SK-N-SH (cell line): ENCODE data around the gene ARHGAP42. TPM values are rescaled to one million over a fixed set of nuclear protein-coding genes. Genes with fewer than 3 reads are reported as not detected.

ENCODE experiments used
- CTCF ChIA-PET: fragments of 300-600, 350-600 bp; formaldehyde crosslinking; extraction: SDS; loops from one replicate; lab custom pipeline; 2021; lab: Yijun Ruan, JAX
- POLR2A ChIA-PET: fragments of 350-600 bp; sonication (Branson Sonifier 250); formaldehyde crosslinking; extraction: SDS; loops from one replicate; lab custom pipeline; 2020; ENCODE audit warnings: antibody characterized with exemption, inconsistent platforms; lab: Yijun Ruan, JAX
- DNase-seq: peaks from one replicate; pipeline ENCODE4 v3.0.0; 2012
- H2AFZ ChIP-seq: fragments of 200-600 bp; sonication (generic); 2 replicates; pipeline ENCODE4 v1.8.1; 2016; ENCODE audit warnings: antibody characterized with exemption, mild to moderate bottlenecking, low read depth
- H3F3A ChIP-seq: fragments of 200-600 bp; sonication (generic); replicated peaks from 2 replicates; pipeline ENCODE3; 2016; ENCODE audit warnings: antibody characterized with exemption, mild to moderate bottlenecking; ENCODE audit not compliant: insufficient read depth
- H3K27ac ChIP-seq, 2 experiments: fragments of 200-500 bp in 1 of 2; fragments of 200-600 bp in 1 of 2; sonication (Bioruptor generic) in 1 of 2; sonication (generic), shearing (Covaris generic) in 1 of 2; 2 replicates each; pipeline versions ENCODE4 v1.5.1 to v1.6.1; 2014 to 2016; ENCODE audit warnings: low read depth in 2 of 2, inconsistent platforms in 1 of 2, low read length in 1 of 2, mild to moderate bottlenecking in 1 of 2, mixed read lengths in 1 of 2
- H3K27me3 ChIP-seq: fragments of 200-600 bp; sonication (generic), shearing (Covaris generic); 2 replicates; pipeline ENCODE4 v1.6.1; 2016; ENCODE audit warnings: mixed run types; ENCODE audit not compliant: insufficient read depth
- H3K36me3 ChIP-seq, 2 experiments: fragments of 200-500 bp in 1 of 2; fragments of 200-600 bp in 1 of 2; sonication (Bioruptor generic) in 1 of 2; sonication (generic) in 1 of 2; replicated peaks in 1 of 2; 2 replicates each; pipeline versions ENCODE3 to v1.5.1; 2014 to 2016; ENCODE audit warnings: low read length in 1 of 2, mild to moderate bottlenecking in 1 of 2; ENCODE audit not compliant: insufficient read depth in 2 of 2, control insufficient read depth in 1 of 2
- H3K4me1 ChIP-seq, 2 experiments: fragments of 200-500 bp in 1 of 2; fragments of 200-600 bp in 1 of 2; sonication (Bioruptor generic) in 1 of 2; sonication (generic), shearing (Covaris generic) in 1 of 2; 2 replicates each; pipeline versions ENCODE4 v1.5.1 to v1.6.1; 2014 to 2016; ENCODE audit warnings: low read depth in 1 of 2, low read length in 1 of 2, mixed run types in 1 of 2; ENCODE audit not compliant: insufficient read depth in 2 of 2, control insufficient read depth in 1 of 2
- H3K4me2 ChIP-seq: fragments of 200-600 bp; sonication (generic), shearing (Covaris generic); 2 replicates; pipeline ENCODE4 v1.6.1; 2017; ENCODE audit warnings: mixed run types
- H3K4me3 ChIP-seq, 2 experiments: fragments of 200-500 bp in 1 of 2; fragments of 200-600 bp in 1 of 2; sonication (Bioruptor generic) in 1 of 2; sonication (generic), shearing (Covaris generic) in 1 of 2; 2 replicates each; pipeline versions ENCODE4 v1.5.1 to v1.8.1; 2014 to 2016; ENCODE audit warnings: low read depth in 2 of 2, inconsistent platforms in 1 of 2, low read length in 1 of 2, mild to moderate bottlenecking in 1 of 2, mixed read lengths in 1 of 2, moderate library complexity in 1 of 2
- H3K79me2 ChIP-seq: fragments of 200-600 bp; sonication (generic); 2 replicates; pipeline ENCODE4 v1.8.1; 2017; ENCODE audit warnings: mild to moderate bottlenecking; ENCODE audit not compliant: insufficient read depth
- H3K9ac ChIP-seq: fragments of 200-600 bp; sonication (generic); 2 replicates; pipeline ENCODE4 v1.6.1; 2017; ENCODE audit warnings: mixed run types
- H3K9me2 ChIP-seq: fragments of 200-600 bp; sonication (generic); 2 replicates; pipeline ENCODE4 v1.6.1; 2017; ENCODE audit warnings: mixed run types
- H3K9me3 ChIP-seq: fragments of 200-600 bp; sonication (generic); 2 replicates; pipeline ENCODE4 v1.6.1; 2017; ENCODE audit warnings: mixed run types, mild to moderate bottlenecking, moderate library complexity
- H4K20me1 ChIP-seq: fragments of 200-600 bp; sonication (generic); 2 replicates; pipeline ENCODE4 v1.6.1; 2017; ENCODE audit warnings: mild to moderate bottlenecking, mixed run types; ENCODE audit not compliant: insufficient read depth
- CHD2 ChIP-seq: fragments of 150-350 bp; IDR thresholded peaks from 2 replicates; pipeline ENCODE4 v1.6.1; 2018; ENCODE audit warnings: low read length; ENCODE audit not compliant: partially characterized antibody
- CTCF ChIP-seq: fragments of 200-600 bp; sonication (generic); IDR thresholded peaks from 2 replicates; pipeline ENCODE4 v1.6.1; 2017; ENCODE audit warnings: antibody characterized with exemption, mild to moderate bottlenecking, moderate library complexity
- ELF1 ChIP-seq: IDR thresholded peaks from 2 replicates; pipeline ENCODE4 v1.4.0; 2012
- GABPA ChIP-seq: IDR thresholded peaks from 2 replicates; pipeline ENCODE4 v1.4.0; 2012; ENCODE audit warnings: low read depth, mild to moderate bottlenecking
- IRF3 ChIP-seq: fragments of 150-350 bp; IDR thresholded peaks from 2 replicates; pipeline ENCODE4 v1.6.1; 2016; ENCODE audit warnings: mild to moderate bottlenecking, low read depth, low read length
- JUND ChIP-seq: IDR thresholded peaks from 2 replicates; pipeline ENCODE4 v1.4.0; 2012
- MAX ChIP-seq: IDR thresholded peaks from 2 replicates; pipeline ENCODE4 v1.4.0; 2012; ENCODE audit warnings: low read depth
- NFIC ChIP-seq: IDR thresholded peaks from 2 replicates; pipeline ENCODE4 v1.4.0; 2012; ENCODE audit warnings: borderline replicate concordance
- NRF1 ChIP-seq: IDR thresholded peaks from 2 replicates; pipeline ENCODE4 v1.6.1; 2012; ENCODE audit warnings: low read depth, mild to moderate bottlenecking, low read length
- PBX3 ChIP-seq: IDR thresholded peaks from 2 replicates; pipeline ENCODE4; 2012
- RAD21 ChIP-seq: IDR thresholded peaks from 2 replicates; pipeline ENCODE4 v1.6.1; 2012; ENCODE audit warnings: mild to moderate bottlenecking, low read length
- RCOR1 ChIP-seq: fragments of 150-350 bp; IDR thresholded peaks from 2 replicates; pipeline ENCODE4 v1.6.1; 2017; ENCODE audit warnings: antibody characterized with exemption, low read length
- REST ChIP-seq: IDR thresholded peaks from 2 replicates; pipeline ENCODE4 v1.6.1; 2012; ENCODE audit warnings: mild to moderate bottlenecking, low read depth, low read length, moderate library complexity
- RFX5 ChIP-seq: IDR thresholded peaks from 2 replicates; pipeline ENCODE4 v1.6.1; 2012; ENCODE audit warnings: mild to moderate bottlenecking, improper control_type of control experiment, low read length
- SIN3A ChIP-seq: IDR thresholded peaks from 2 replicates; pipeline ENCODE4 v1.6.1; 2012; ENCODE audit warnings: low read depth, mild to moderate bottlenecking, low read length, moderate library complexity, borderline replicate concordance
- TCF12 ChIP-seq: IDR thresholded peaks from 2 replicates; pipeline ENCODE4 v1.4.0; 2012
- TEAD4 ChIP-seq: IDR thresholded peaks from 2 replicates; pipeline ENCODE4 v1.4.0; 2012; ENCODE audit warnings: mild to moderate bottlenecking, borderline replicate concordance; ENCODE audit not compliant: insufficient read depth
- ZBTB33 ChIP-seq: IDR thresholded peaks from 2 replicates; pipeline ENCODE4 v1.4.0; 2012; ENCODE audit warnings: low read depth, borderline replicate concordance
- whole genome bisulfite sequencing: methylation state at CpG from one replicate; pipeline ENCODE4 v1.1.6; 2017; ENCODE audit warnings: low lambda C conversion rate; 5-methylcytosine and 5-hydroxymethylcytosine counted together
- polyA plus RNA-seq, 3 experiments: library from polyadenylated mRNA; depleted of rRNA; stranded (reverse); fragments of >200 nt; gene quantifications; 2 replicates each; pipeline ENCODE4 v1.2.3, GENCODE V29; 2012

ARHGAP42 gene
- polyA plus RNA-seq, 1 of the 3 experiments (the other 2 are of a cell fraction) = 0.02 TPM

GRCh38 chr11:100883830-100884229 is 196.7 kb downstream of the ARHGAP42 start:
- Histone ChIP-seq H3K36me3 (no peaks in the 10 kb centered on the region), H3K9me3 (no peaks in the 10 kb centered on the region), H3K27ac (no peak overlapping the region), H4K20me1 (no peaks in the 10 kb centered on the region), H3K27me3 (peaks cover 12% of the 10 kb centered on the region; the same call in 1 of the 2 replicates), H3K79me2 (no peaks in the 10 kb centered on the region), H3K9ac (no peak overlapping the region), H3K4me1 (no peaks in the 10 kb centered on the region), H2AFZ (no peak overlapping the region), H3K9me2 (no peaks in the 10 kb centered on the region), H3K4me2 (no peak overlapping the region), H3F3A (no peaks in the 10 kb centered on the region), H3K4me3 (no peak overlapping the region)
- CTCF ChIA-PET = no interaction called here
- WGBS = 24% methylated on average over 1 of the region's 1 CpG
- TF ChIP-seq TCF12 (no peak), RAD21 (no peak), ZBTB33 (no peak), CTCF (no peak), CHD2 (no peak), MAX (no peak), TEAD4 (no peak), RCOR1 (no peak), SIN3A (no peak), PBX3 (no peak), GABPA (no peak), REST (no peak), ELF1 (no peak), RFX5 (no peak), NFIC (no peak), NRF1 (no peak), JUND (no peak), IRF3 (no peak)
- POLR2A ChIA-PET = no interaction called here
- no peak for DNase-seq
